ENCODE data around the gene MAP3K8.

Gene MAP3K8

DNA sequence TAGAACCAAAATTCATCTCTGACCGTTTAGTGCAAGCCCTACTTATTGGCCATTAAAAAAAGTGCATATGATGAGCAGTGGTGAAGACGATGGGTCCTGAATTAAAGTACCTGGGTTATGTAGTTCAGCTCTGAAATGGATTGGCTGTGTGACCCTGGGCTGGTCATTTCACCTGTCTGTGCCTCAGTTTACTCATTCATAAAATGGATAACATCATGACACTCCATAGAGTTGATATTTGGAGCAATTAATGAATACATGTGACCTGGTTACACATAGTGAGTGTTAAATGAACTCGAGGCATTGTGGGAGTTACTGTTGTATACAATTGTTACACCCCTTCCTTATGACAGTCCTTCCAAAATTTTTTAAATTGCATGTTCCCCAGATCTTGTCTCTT lies 9.1 kb downstream of the MAP3K8 start:
- no peak for DNase-seq (ENCODE audit: low read depth)
- no peak overlapping the region for H3K4me3 ChIP-seq (ENCODE audit: control insufficient read depth, low read depth, low read length)
- TF ChIP-seq CTCF (IDR thresholded peaks at IDR 0.05; ENCODE audit: control insufficient read depth, insufficient read depth, low read depth, low read length, missing control alignments), result no peak

DNA sequence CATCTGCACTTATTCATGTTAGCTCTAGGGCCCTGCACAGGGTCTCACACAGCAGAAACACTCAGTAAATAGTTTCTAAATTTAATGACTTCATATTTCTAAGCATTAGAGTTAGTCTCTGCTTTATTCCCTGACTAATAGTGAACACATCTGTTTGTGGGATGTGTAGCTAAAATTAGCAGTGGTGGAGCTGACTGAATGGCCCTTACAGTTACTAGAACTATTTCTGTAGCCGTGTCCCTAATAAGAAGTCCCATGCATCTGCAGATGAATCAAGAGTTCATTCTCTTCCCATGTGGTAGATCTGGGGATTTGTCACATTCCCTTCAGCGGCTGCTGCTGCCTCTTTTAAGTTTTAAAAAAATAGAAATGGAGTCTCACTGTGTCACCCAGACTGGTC lies 11.7 kb downstream of the MAP3K8 start:
- TF ChIP-seq CTCF (IDR thresholded peaks at IDR 0.05; ENCODE audit: control insufficient read depth, insufficient read depth, low read depth, low read length, missing control alignments), result no peak
- peak; percentile 87 for DNase-seq (ENCODE audit: low read depth)
- H3K4me3 ChIP-seq (ENCODE audit: control insufficient read depth, low read depth, low read length), result no peak overlapping the region

DNA sequence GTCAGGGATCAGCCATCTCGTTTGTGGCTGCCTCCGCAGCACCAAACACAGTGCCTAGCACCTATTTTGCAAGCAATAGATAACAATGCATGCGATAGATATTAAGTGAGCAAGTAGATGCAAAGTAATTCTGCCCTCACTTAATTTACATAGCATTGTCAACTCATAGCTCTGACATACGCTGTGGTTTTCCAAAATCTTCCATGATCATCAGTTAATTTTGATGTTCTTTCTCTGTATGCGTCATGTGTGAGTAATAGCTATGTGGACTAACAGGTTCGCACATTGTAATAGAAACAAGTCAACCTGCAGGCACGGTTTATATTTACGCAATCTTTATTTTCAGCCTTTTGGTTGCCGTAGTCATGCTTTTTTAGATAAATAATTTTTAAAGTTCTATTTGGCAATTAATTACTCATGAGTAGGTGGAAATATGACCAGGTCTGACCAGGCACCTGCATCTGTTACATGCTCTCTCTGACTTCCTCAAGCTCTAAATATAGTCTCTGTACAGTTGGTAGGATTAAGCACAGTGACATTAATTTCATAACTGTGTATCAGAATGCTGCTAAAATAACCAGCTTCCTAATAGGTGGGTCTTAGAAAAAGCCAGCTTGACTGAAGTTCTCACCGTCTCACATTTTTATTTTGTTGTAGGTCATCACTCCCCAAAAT lies 13.3 kb downstream of the MAP3K8 start:
- no peak for DNase-seq (ENCODE audit: low read depth)
- H3K4me3 ChIP-seq (ENCODE audit: control insufficient read depth, low read depth, low read length), result no peak overlapping the region
- TF ChIP-seq CTCF (IDR thresholded peaks at IDR 0.05; ENCODE audit: control insufficient read depth, insufficient read depth, low read depth, low read length, missing control alignments), result no peak

DNA sequence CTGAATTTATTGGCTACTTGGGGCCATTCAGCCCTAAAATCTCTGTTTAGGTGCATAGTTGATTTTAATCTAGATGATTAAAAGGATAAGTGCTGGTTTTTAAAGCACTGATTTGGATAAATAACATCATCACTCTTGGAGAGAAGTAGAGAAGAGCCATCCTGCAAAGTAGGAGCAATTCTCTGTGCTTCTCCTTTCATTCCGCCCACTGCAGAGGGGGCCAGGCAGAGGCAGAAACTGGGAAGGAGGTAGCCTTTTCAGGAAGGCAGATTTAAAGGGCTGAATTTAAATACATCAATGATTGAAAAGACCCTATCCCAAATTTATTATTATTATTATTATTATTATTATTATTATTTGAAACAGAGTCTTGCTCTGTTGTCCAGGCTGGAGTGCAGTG lies 14.1 kb downstream of the MAP3K8 start:
- no peak for TF ChIP-seq CTCF (IDR thresholded peaks at IDR 0.05; ENCODE audit: control insufficient read depth, insufficient read depth, low read depth, low read length, missing control alignments)
- H3K4me3 ChIP-seq (ENCODE audit: control insufficient read depth, low read depth, low read length), result no peak overlapping the region
- DNase-seq (ENCODE audit: low read depth), result no peak

- no peak for DNase-seq (ENCODE audit: low read depth)
- no peak for TF ChIP-seq CTCF (IDR thresholded peaks at IDR 0.05; ENCODE audit: control insufficient read depth, insufficient read depth, low read depth, low read length, missing control alignments)
- H3K4me3 ChIP-seq (ENCODE audit: control insufficient read depth, low read depth, low read length), result no peak overlapping the region
Measured at GRCh38 chr10:30453764-30454527, 20.0 kb downstream of the MAP3K8 start.

DNA sequence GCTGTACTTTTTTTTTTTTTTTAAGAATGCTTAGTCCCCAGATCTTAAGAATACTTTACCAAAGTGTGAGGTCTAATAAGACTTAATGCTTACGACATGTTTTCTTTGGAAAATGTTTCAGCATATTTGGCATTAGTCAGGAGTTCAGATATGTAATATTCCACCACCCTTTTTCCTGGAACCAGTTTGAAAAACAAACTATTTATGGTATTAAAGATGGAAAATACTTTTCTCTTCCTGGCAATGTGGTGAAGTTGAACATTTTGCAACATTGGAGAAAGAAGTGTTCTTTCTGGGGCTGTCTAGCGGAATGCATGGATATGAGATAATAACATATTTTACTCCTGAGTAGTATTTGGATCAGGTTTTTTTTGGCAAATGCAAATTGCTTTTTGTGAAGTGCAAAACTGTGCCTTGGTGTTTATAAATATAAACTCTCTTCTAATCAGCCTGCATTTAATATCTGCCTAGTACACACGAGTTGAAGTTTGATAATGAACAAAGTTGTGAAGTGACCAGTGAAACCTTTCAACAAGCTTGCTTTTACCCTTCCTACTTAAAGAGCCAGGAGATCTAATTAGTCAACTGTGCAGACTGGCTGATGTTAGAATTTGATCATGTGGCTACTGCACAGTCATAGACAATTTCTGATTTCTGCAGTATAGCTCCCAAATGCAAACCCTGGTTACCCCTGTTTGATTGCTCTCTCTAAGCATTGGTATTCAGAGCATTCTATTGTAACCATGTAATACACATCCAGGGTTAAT lies 20.9 kb downstream of the MAP3K8 start:
- DNase-seq (ENCODE audit: low read depth), result peak; percentile 90
- no peak overlapping the region for H3K4me3 ChIP-seq (ENCODE audit: control insufficient read depth, low read depth, low read length)
- no peak for TF ChIP-seq CTCF (IDR thresholded peaks at IDR 0.05; ENCODE audit: control insufficient read depth, insufficient read depth, low read depth, low read length, missing control alignments)
